T1000 (cell line): ENCODE results near the gene GDPD1.
"Not testable (repeated sequence)": the region's sequence is repeated elsewhere in the genome, so short reads cannot be mapped to it uniquely, and the experiment has no call there.

Experiments used
- DNase-seq: peaks from one replicate; lab custom pipeline; 2025; ENCODE audit warnings: mixed read lengths; lab: John Stamatoyannopoulos, UW

Gene GDPD1

GRCh38 chr17:59220328-59221158 is at the start of gene GDPD1:
GDPD1 (plus strand) TSS chr17:59220511; CDS start chr17:59220610, 99 bp downstream.
- DNase-seq, result peak; percentile 96

- no peak for DNase-seq
Measured at GRCh38 chr17:59172436-59173004, 47.8 kb upstream of the GDPD1 start.

GRCh38 chr17:59174671-59175070 is 45.6 kb upstream of the GDPD1 start:
- DNase-seq, result no peak

GRCh38 chr17:59175076-59175475 is 45.2 kb upstream of the GDPD1 start:
- no peak for DNase-seq

- no peak for DNase-seq
Measured at GRCh38 chr17:59178266-59178985, 41.9 kb upstream of the GDPD1 start.

GRCh38 chr17:59179601-59180000 is 40.7 kb upstream of the GDPD1 start:
- DNase-seq, result not testable (repeated sequence)

GRCh38 chr17:59180626-59181025 is 39.7 kb upstream of the GDPD1 start:
- no peak for DNase-seq

GRCh38 chr17:59181481-59181880 is 38.8 kb upstream of the GDPD1 start:
- DNase-seq, result no peak

GRCh38 chr17:59185997-59186396 is 34.3 kb upstream of the GDPD1 start:
- no peak for DNase-seq

GRCh38 chr17:59186850-59187249 is 33.5 kb upstream of the GDPD1 start:
- no peak for DNase-seq

- DNase-seq, result no peak
Measured at GRCh38 chr17:59190806-59191205, 29.5 kb upstream of the GDPD1 start.

- DNase-seq, result no peak
Measured at GRCh38 chr17:59193336-59193862, 26.9 kb upstream of the GDPD1 start.

GRCh38 chr17:59199398-59199797 is 20.9 kb upstream of the GDPD1 start:
- DNase-seq, result no peak

- no peak for DNase-seq
Measured at GRCh38 chr17:59202320-59202719, 18.0 kb upstream of the GDPD1 start.

GRCh38 chr17:59219370-59219769 is 941 bp upstream of the GDPD1 start:
- DNase-seq, result no peak

GRCh38 chr17:59219992-59220327 is 351 bp upstream of the GDPD1 start:
- DNase-seq, result no peak

GRCh38 chr17:59221159-59221847 is 992 bp downstream of the GDPD1 start:
- DNase-seq, result no peak

- no peak for DNase-seq
Measured at GRCh38 chr17:59223813-59224212, 3.5 kb downstream of the GDPD1 start.

GRCh38 chr17:59228588-59228987 is 8.3 kb downstream of the GDPD1 start:
- DNase-seq, result not testable (repeated sequence)

GRCh38 chr17:59230764-59231163 is 10.5 kb downstream of the GDPD1 start:
- no peak for DNase-seq

- DNase-seq, result no peak
Measured at GRCh38 chr17:59234631-59235030, 14.3 kb downstream of the GDPD1 start.

- DNase-seq, result no peak
Measured at GRCh38 chr17:59238906-59239305, 18.6 kb downstream of the GDPD1 start.
